ENCODE measurements around the gene ANKRD13B.

ANKRD13B gene

DNA sequence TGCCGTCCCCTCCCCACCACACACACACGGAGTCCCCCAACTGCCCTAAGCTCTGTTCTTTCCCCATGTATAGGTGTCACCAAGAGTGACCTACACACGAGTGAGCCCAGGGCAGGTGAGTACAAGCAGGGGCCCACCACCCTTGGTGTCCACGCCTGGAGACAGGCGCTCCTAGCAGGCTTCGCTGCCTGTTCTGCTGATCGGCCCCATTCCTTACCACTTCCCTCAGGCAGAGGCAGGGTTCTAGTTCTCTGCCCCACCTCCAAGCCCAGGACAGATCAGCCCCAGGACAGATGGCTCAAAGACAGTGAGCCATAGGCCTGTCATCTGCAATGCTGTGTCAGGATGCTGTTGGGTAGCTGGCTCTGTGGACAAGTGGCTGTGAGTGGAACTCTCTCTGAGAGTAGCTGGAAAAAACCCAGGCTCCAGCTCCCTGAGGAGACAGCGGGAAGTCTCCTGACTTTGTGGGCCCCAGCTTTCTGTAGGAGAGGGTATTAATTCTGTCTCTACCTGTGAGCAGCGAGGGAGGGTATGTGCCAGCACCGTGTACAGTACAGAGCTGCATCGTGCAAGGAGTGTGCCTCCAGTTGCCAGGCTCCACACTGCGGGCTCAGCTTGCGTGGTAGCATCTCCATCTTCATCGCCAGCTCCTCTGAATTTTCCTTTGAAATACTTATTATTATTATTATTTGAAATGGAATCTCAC, 23.5 kb upstream of the ANKRD13B start:
- DNase-seq = no peak

DNA sequence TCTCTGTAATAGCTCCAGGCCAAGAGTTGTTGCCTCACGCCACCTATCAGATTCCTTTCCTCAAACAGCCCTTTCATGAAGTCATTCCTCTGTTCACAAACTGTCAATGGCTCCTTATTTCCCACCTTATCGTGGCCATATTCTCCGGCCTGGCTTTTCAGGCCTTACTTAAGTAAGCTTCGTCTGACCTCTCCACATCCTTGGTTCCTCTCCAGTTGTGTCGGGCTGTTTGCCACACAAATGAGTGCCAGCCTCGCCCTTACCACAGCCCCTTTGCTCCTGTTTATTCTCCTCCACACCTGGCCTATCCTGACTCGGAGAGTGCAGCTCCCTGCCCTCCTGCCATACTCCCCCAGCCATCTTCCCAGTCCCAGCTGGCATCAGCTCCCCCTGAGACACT, 22.4 kb upstream of the ANKRD13B start:
- no peak for DNase-seq

DNA sequence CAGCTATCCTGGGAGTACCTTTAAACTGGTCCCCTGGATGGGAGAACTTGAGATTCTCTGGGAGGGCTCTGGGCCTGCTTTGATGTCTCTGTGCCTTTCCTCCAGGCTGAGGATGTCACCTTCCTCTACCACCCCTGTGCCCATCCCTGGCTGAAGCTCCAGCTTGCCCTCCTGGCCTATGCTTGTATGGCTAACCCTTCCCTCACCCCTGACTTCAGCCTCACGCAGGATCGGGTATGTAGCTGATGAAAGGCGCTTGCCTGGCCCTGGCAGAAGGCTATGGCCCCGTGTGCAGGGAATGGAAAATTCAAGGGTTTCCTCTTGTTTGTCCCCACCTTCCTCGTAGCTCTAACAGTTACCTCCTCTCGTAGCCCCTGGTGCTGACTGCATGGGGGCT, 21.4 kb upstream of the ANKRD13B start:
- DNase-seq = no peak

DNA sequence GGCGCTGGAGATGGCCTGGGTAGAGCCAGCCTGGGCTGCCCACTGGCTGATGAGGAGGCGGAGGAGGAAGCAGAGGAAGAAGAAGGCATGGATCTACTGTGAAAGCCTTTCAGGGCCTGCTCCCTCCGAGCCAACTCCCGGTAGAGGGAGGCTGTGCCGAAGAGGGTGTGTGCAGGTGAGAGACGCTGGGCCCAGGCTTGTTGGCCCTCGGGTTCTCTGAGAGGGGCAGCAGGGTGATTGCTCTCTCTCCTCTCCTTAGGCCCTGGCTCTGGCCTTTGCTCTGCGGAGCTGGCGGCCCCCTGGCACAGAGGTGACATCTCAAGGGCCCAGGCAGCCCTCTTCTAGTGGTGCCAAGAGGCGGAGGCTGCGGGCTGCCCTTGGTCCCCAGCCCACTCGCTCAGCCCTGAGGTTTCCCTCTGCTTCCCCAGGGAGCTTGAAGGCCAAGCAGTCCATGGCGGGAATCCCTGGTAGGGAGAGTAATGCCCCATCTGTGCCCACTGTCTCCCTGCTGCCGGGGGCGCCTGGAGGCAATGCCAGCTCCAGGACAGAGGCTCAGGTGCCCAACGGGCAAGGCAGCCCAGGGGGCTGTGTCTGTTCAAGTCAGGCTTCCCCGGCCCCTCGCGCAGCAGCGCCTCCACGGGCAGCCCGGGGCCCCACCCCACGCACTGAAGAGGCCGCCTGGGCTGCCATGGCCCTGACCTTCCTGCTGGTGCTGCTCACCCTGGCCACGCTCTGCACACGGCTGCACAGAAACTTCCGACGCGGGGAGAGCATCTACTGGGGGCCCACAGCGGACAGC, 20.9 kb upstream of the ANKRD13B start:
- no peak for DNase-seq

DNA sequence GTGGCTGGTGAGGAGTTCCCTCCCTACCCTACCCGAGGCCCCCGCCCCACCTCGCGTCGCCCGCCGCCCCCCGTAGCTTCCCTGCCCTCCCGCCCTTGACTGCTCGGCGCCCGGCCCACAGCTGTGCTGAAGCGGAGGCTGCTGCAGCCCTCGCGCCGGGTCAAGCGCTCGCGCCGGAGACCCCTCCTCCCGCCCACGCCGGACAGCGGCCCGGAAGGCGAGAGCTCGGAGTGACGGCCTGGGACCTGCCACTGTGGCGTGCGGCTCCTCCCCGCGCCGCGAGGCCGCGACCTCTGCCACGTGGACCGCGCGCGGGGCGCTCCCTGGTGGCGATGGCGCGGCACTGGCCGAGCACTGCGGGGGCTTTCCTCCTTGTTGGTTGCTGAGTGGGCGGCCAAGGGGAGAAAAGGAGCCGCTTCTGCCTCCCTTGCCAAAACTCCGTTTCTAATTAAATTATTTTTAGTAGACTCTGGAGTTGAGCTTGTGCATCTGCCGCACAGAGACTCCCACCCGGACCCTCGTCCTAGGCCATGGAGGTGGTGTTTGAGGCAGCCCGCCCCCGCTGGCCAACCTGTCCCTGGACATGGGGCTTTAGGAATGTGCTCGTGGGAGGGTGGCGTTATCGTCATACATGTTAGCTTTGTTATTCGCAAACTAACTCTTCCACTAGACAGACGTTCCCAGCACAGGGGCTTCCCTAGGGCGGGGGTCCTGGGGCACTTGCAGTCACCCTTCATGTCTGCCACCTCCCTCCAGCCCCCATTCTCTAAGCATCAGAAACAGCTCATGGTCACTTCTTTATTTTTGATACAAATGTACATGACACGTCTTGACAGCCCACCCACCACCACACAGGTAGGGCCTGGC, 20.0 kb upstream of the ANKRD13B start:
- DNase-seq = peak; percentile 27

DNA sequence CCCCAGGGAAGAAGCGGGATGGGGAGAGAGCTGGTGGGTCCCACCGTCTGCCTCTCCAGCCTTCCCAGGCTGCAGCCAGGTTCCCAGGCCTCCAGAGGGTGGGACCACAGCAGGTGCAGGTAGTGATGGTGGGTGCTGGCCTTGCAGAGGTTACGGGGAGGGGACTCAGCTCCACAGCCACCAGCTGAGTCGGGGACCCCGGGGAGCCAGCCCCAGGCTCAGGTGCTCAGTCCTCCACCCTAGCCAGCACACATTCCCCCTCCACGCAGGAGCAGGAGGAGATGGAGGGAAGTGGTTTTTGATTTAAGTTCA, 19.4 kb upstream of the ANKRD13B start:
- no peak for DNase-seq

DNA sequence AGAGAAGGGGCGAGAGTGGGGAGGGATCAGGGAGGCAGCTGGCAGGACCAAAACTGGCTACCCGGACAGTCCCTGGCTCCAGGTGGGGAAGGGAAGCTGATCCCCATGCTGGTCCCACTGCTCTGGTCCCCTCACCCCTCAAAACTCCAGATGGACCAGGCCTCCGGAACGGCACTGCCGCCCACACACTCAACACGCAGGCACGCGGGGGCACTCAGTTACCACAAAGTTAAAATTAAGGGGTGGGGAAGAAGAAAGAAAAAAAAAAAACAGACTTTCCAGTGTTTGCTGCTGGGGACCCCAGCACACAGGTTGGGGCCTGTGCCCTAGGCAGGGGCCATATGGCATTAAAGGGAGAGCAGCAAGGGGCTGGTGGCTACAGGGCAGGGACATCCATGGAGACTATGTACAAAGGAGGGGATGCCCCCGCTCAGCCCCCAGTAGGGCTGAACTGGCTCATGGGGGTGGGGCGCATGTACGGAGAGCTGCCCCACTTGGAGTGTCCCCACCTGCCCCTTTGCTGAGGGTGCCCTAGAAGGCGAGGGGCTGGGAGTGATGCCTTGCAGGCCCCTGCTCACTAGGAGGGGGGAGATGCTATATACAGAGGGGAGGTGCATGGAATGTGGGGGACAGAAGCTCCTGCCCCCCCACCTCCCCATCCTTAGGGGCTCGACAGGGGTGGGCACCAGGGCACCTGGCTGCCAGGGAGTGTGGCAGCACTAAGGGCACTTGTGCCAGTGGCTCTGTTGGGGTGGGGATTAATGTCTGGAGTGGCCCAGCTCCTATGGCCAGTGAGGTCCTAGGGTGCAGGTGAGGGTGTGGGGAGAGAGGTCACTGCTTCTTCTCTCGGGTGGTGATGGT, 18.8 kb upstream of the ANKRD13B start:
- DNase-seq = no peak

DNA sequence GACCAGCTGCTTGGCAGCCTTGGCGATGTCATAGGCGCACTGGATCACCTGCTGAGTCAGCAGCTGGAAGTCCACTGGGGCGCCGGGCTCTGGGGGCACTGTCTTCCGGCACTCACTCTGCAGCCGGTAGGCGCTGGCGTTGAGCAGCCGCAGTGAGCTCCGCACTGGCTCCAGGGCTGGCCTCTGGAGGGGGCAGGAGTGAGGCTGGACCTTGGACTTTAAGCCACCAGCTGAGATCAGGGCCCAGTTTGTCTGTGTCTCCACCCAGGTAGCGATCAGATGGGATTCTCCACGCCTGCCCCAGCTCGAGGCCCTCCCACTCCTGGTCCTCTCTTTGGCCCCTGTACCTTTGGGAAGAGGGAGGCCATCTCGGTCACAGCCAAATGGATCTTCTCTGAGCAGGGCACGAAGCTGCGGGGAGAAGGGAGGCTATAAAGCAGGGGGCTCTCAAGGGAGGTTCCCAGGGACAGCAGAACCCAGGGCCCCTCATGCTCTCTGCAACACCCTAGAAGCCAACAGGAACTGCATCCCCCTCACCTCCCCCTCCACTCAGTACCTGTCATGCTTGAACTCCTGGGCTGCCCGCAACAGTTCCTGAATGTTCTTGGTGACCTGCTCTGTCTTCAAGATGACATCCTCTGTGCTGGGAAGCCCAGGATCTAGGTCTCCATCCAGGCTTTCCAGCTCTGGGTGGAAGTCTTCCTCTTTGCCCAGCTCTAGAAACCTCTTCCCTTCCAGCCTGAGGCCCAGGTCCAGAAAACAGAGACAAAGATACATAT, 18.0 kb upstream of the ANKRD13B start:
- no peak for DNase-seq

DNA sequence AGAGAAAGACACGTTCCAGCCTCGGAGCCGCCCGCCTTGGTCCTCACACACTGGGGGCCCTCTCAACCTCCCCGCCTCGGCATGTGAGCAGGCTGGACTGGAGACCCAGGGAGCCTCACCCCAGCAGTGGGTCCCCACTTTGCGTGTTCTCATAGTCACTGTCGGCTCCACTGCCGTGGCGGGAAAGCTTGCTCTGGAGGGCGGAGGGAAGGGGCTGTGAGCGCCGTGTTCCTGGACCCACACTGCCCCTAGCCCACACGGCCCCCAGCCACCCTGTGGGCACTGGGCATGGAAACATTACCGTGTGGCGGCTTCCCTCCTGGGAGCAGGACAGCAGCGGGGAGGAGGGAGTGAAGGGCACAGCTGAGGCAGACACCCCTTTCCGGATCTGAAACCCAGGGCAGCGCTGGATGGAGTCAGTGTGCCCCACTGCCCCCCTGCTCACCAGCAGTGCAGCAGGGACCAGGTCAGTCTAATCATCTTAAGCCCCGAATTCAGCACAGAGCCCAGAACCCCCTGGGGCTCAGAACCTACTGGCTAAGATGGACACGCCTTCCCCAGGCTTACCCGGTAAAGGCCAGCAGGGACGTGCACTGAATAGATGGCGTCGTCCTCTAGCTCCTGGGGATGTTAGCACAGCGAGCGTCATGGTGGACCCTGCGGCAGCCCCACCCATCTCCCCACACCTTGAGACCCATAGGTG, 17.3 kb upstream of the ANKRD13B start:
- no peak for DNase-seq

DNA sequence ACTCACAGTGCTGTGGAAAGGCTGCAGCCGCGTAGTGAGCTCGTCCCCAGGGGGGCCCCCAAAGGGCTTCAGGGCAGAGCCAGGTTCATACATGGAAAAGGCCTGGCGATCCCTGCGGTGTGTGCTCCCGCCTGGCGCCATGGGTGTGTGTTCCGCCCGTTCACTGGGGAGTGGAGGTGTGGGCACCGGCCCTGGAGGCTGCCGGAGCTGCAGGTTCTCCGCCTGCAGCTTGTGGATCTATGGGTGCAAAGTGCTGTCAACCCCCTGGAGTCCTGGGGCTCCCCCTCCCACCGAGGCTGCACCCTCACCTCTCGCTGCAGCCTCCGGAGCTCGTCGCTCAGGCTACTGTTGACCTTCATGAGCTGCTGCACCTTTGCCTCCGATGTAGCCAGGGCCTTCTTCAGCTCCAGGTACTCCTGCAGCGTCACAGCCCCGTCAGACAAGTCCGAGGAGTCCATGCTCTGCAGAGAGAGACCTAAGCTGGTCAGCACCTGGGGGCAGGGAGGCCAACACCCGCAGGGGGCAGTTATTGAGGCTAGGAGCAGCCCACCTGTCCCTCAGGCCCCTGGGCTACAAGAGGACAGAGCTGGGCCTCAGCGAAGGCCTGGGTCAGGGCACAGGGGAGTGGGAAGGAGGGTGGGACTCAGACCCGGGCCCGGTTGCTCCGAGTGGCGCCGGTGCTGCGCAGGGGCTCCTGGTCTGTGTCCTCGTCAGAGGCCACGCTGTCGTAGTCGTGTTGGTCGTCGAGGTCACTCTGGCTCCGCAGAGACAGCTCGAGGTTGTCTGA, 16.5 kb upstream of the ANKRD13B start:
- DNase-seq = no peak

DNA sequence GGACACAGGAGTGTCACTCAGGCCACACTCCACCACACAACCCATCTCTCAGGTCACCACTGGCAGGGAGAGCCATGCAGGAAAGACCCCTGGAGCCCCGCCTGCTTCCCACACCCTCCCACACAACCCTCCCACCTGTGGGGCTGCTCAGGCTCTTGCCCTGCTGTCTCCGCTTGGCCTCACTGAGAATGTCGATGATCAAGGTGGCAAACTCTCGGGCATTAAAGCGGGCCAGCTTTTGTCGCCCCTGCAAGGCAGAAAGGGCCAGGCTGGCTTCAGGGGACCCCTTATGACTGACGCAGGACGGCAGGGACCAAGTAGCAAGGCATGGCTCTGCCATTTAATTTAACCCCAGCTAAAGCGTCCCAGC, 15.9 kb upstream of the ANKRD13B start:
- DNase-seq = no peak

DNA sequence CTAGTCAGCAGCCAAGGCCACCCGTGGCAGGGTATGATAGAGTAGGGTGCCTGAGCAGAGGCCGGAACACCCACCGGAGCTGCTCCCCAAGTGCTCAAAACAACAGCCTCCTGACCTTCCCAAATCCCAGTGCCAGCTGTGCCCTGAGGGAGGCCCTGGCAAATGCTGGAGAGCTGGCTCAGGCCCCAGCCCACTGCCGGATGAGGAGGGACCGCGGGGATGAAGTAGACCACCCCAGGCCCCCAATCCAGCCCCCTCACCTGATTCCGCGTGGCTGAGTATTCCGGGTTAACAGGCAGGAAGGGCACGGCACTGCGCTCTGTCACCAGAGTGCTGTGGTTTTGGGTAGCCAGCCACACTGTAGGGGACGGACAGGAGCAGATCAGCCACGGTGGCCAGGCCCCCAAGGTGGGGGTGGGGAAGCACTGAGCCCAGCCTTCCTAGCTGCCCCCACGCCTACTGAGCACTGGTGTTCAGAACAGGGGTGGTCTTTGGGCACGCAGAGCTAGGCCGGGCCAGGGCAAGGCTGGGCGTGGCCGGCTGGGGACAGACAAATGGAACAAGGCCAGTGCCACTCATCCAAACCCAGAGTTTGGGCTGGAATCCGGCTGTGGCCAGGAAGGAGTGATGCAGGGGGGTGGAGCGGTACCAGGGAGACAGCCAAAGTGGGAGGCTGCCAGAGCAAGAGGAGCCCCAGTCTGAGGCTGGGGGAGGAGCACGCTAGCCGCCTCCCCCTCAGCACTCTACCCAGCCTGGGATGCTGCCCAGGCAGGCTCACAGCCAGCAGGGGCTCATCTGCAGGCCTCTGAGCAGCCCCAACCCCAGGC, 15.3 kb upstream of the ANKRD13B start:
- DNase-seq = no peak

DNA sequence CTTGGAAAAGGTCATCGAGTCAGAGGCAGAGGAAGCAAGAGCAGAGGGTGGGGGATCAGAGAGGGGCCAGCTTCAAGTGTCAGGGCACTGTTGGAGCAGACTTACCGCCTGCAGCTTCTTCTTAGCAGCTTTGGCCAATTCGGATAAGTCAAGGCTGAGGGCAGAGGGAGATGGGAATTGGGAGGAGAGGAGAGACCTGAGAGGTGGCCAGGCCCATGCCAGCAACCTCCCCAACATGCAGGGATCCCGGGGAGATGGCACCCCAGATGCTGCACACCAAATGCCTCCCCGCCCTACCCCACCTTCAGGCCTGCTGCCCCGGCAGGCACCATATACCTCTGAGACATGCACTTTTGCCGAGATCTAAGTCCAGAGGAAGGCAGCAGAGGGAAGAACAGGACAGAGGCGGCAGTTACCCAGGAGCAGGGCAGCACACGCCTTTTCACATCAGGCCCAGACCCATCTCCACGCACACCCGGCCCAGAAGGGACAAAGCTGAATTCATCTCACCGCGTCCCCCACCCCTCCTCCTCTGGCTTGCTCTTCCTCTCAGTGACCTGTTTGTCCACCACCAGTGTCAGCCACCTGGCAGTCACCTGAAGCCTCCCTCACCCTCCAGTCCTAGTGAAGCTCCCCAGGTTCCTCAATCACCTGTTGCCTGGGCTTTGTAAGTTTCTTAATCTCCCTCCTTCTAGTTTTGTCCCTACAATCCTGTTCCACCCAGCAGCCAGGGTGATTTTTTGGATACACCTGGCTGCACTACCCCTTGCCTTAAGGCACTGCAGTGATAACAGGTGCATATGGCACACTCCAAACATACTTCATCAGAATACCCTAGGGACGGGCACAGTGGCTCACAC, 14.1 kb upstream of the ANKRD13B start:
- no peak for DNase-seq

DNA sequence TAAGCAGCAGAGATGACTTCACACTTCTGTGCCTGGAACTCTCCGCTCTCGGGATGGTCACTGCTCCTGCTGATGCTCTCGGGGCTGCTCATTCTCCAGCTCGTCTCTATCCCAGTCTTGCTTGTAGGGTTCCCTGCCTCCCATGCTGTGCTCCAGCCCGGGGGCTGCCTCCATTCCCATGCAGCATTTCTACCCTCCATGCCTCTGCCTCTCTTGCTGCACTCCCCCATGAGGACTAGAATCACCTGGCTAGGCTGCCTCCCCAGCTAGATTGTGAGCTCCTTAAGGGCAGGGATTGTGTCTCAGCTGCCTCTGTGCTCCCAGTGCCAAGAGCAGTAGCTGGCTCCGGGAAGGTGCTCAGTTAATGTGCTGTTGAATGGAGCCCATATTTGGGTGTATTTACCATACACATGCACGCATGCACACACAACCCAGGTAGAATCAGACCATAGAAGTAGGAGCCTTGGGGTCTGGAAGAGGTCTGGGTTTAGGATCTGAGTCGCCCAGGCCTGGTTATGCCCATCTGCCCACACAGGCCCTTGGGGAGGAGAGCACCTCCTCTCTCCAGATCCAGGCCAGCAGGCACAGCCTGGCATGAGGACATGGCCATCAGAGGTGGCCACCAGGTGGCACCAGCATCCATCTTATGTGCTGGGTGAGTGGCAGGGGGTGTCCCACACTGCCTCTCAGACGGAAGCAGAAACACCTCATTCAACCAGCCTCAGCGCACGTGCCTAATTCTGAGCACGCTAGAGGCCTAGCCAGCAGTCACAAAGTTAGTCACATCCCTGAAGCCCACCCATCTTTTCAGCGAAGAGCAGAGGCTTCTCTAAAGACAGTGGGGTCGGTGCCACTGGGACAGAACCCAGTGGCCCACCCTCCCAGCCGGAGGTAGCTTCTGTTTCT, 12.8 kb upstream of the ANKRD13B start:
- DNase-seq = peak; percentile 91

DNA sequence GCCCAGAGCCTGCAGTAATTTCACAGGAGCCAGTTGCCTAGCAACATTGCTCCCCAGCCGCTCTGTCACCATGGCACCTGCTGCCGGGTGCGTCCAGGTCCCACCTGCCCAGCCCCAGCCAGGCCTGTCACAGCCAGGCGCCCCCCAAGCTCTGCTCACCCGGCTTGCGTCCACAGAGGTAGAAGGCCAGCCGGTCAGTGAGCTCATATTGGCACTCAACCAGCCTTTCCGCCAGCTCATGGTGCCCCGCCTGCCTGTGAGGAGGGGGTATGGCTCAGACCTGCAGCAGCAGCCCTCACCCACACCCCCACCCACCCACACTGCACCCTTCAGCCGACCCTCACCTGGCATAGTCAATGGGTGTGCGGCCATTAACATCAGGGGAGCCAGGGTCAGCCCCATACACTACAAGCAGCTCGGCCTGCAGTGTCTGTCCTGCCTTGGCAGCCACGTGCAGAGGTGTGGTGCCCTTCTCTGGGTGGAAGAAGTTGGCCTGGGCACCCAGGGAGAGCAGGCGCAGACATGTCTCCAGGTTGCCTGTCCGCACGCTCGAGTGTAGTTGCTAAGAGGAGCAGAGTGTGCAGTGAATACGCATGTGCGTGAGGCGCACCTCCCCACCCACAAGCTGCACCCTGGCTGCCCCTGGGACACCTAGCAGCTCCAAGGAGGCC, 11.2 kb upstream of the ANKRD13B start:
- no peak for DNase-seq

DNA sequence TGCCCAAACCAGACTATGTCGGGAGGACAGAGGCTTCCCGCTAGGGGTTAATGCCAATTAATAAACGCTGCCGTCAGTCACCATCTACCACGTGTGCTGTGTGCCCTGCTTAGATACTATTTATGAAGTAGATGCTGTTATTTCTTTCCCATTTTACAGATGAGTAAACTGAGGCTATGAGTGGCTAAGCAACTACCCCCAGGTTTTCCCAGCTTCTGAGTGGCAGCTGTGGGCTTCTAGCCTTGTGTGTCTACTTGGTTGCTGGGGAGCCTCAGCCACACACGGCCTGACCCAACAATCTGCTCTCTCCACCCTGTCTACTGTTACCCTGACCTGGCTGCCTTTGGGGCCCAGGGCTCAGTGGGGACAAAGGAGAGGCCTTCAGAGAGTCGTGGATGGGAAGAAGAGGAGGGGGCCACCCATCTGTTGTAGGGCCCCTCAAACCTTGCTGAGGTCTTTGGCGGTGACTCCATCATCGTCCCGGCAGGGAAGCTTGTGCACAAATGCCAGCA, 10.6 kb upstream of the ANKRD13B start:
- no peak for DNase-seq

DNA sequence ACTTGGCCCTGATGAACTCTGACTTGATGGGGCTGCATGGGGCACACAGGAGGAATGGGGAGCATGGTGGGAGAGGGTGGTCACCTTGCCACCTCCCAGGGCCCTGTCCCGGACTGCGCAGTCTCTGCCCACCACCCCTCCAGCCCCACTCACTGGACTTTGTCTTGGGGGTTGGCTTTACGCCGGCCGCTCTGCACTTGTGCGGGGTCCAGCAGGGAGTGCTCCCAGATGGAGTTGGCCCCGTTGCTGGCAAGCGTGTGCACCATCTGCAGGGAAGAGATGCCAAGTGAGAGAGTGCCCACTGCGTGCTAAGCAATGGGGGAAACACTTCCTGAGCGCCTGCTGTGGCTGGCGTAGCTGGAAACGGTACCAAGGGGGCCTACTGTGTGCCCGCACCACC, 10.2 kb upstream of the ANKRD13B start:
- no peak for DNase-seq

Measured in effector CD4-positive, alpha-beta T cell (primary cell).